Naive thymus-derived CD8-positive, alpha-beta T cell (primary cell): ENCODE results near the gene MAFG. TPM values are rescaled to one million over a fixed set of nuclear protein-coding genes. Genes with fewer than 3 reads are reported as not detected.
"Not testable (repeated sequence)": the region's sequence is repeated elsewhere in the genome, so short reads cannot be mapped to it uniquely, and the experiment has no call there.

Experiments
- ATAC-seq, 2 donors: fragments of 150-1000 bp; cut with Tn5 transposase in 1 of 2; sonication (Bioruptor Pico), chemical (Tn5 transposase) in 1 of 2; 1 replicate in 1 of 2; 2 replicates in 1 of 2; pipeline ENCODE4 v1.10.0; 2021; ENCODE audit warnings: mild to moderate bottlenecking in 2 of 2, moderate library complexity in 2 of 2
- POLR2A ChIA-PET: fragments of 350-600 bp; sonication (Branson Sonifier 250); formaldehyde crosslinking; loops from one replicate; lab custom pipeline; 2021; ENCODE audit warnings: antibody characterized with exemption; lab: Charles Lee
- DNase-seq, 10 donors: peaks; one replicate each; pipeline versions ENCODE4 v3.0.0 to v3.0.0-alpha.2; 2020 to 2022
- H3K27ac Mint-ChIP-seq, 10 donors: one replicate each; pipeline ENCODE4 v1.8.0; 2020 to 2022; ENCODE audit warnings: mild to moderate bottlenecking in 10 of 10, mixed read lengths in 10 of 10, moderate library complexity in 4 of 10, inconsistent platforms in 1 of 10
- H3K27me3 Mint-ChIP-seq, 5 donors: one replicate each; pipeline ENCODE4 v1.8.0; 2021 to 2022; ENCODE audit warnings: mixed read lengths in 5 of 5
- H3K36me3 Mint-ChIP-seq, 3 donors: one replicate each; pipeline ENCODE4 v1.8.0; 2020 to 2022; ENCODE audit warnings: mixed read lengths in 3 of 3, mild to moderate bottlenecking in 2 of 3, inconsistent platforms in 1 of 3
- H3K4me1 Mint-ChIP-seq, 4 donors: one replicate each; pipeline ENCODE4 v1.8.0; 2021 to 2022; ENCODE audit warnings: mixed read lengths in 4 of 4
- H3K4me3 Mint-ChIP-seq, 10 donors: one replicate each; pipeline ENCODE4 v1.8.0; 2020 to 2022; ENCODE audit warnings: mild to moderate bottlenecking in 10 of 10, mixed read lengths in 10 of 10, moderate library complexity in 6 of 10, inconsistent platforms in 1 of 10
- H3K9me3 Mint-ChIP-seq, 9 donors: one replicate each; pipeline ENCODE4 v1.8.0; 2020 to 2022; ENCODE audit warnings: mixed read lengths in 9 of 9, mild to moderate bottlenecking in 3 of 9, inconsistent platforms in 1 of 9, moderate library complexity in 1 of 9
- polyA plus RNA-seq, 3 donors: library from polyadenylated mRNA; unstranded; fragments of 300-500 nt; fragmentation: Illumina TruSeq; gene quantifications; one replicate each; pipeline ENCODE4 v1.2.3, GENCODE V29; 2021
- total RNA-seq, 8 experiments: library from RNA in 2 of 8; stranded (reverse) in 2 of 8; gene quantifications; one replicate each; pipeline ENCODE4 v1.2.3 and lab custom pipeline; 2021 to 2026

The MAFG gene
- total and polyA plus RNA-seq, 5 experiments from 2014 or later = 1.2 to 18.0 (median 2.5) TPM

- Mint-ChIP-seq H3K4me3 (peak overlapping the region; percentile 31 to 88 (median 78)), H3K27ac (peak overlapping the region in 6 of 10 donors; percentile 19 to 84 (median 38)), H3K9me3 (no peaks in the 10 kb centered on the region), H3K36me3 (peaks cover 0 to 2% (median 0%) of the 10 kb centered on the region in 3 donors), H3K4me1 (peaks cover 6 to 35% (median 15%) of the 10 kb centered on the region in 4 donors), H3K27me3 (peaks cover 0 to 12% (median 2%) of the 10 kb centered on the region in 5 donors)
- ATAC-seq (no peak), DNase-seq (no peak)
- POLR2A ChIA-PET = interaction anchor here (0.7 to 3.3 kb wide), 9 partner anchors 12 to 262 kb away, joined by 3 to 22 read pairs (median 4); partner anchors contain the start of genes ARHGDIA, NPB and PYCR1
These were observed 2.7 kb downstream of the MAFG start for GRCh38 chr17:81924557-81925532.

GRCh38 chr17:81923302-81924260, 4.0 kb downstream of the MAFG start:
- H3K4me3 Mint-ChIP-seq = no peak overlapping the region

GRCh38 chr17:81922566-81923301, 4.8 kb downstream of the MAFG start:
- Mint-ChIP-seq H3K27me3 (no peaks in the 10 kb centered on the region), H3K4me1 (peaks cover 12 to 48% (median 25%) of the 10 kb centered on the region in 4 donors), H3K4me3 (no peak overlapping the region), H3K36me3 (peaks cover 0 to 2% (median 0%) of the 10 kb centered on the region in 3 donors), H3K9me3 (no peaks in the 10 kb centered on the region), H3K27ac (peak overlapping the region in 2 of 10 donors; percentile 5 to 31)
- DNase-seq (no peak), ATAC-seq (no peak)
- POLR2A ChIA-PET = interaction anchor here (0.9 kb wide), 1 partner anchor 52 kb away, joined by 5 read pairs; the partner anchor contains the start of gene ARHGDIA

More at GRCh38 chr17:81923302-81924260, 4.0 kb downstream of the MAFG start:
- H3K9me3 Mint-ChIP-seq = no peaks in the 10 kb centered on the region
- H3K4me1 Mint-ChIP-seq = peaks cover 9 to 41% (median 20%) of the 10 kb centered on the region in 4 donors
- H3K36me3 Mint-ChIP-seq = peaks cover 0 to 2% (median 0%) of the 10 kb centered on the region in 3 donors
- DNase-seq (no peak), ATAC-seq (no peak)
- H3K27me3 Mint-ChIP-seq = peaks cover 0 to 2% (median 0%) of the 10 kb centered on the region in 5 donors
- peak overlapping the region in 2 of 10 donors; percentile 31 to 52 for H3K27ac Mint-ChIP-seq
- POLR2A ChIA-PET = interaction anchor here (0.7 to 1.3 kb wide), 4 partner anchors 10 to 222 kb away, joined by 3 read pairs; no protein-coding TSS in a partner anchor

GRCh38 chr17:81921996-81922565, 5.5 kb downstream of the MAFG start:
- Mint-ChIP-seq H3K27me3 (no peaks in the 10 kb centered on the region), H3K36me3 (peaks cover 0 to 3% (median 0%) of the 10 kb centered on the region in 3 donors), H3K27ac (no peak overlapping the region), H3K9me3 (no peaks in the 10 kb centered on the region), H3K4me1 (peaks cover 15 to 51% (median 30%) of the 10 kb centered on the region in 4 donors), H3K4me3 (no peak overlapping the region)
- ATAC-seq (no peak), DNase-seq (no peak)
- POLR2A ChIA-PET = interaction anchor here (0.9 kb wide), 1 partner anchor 51 kb away, joined by 5 read pairs; the partner anchor contains the start of gene ARHGDIA

- peaks cover 0 to 7% (median 0%) of the 10 kb centered on the region in 3 donors for H3K36me3 Mint-ChIP-seq
- POLR2A ChIA-PET = no interaction called here
- no peaks in the 10 kb centered on the region for H3K9me3 Mint-ChIP-seq
- H3K27ac Mint-ChIP-seq = no peak overlapping the region
- no peak for DNase-seq
- ATAC-seq = no peak
- no peak overlapping the region for H3K4me3 Mint-ChIP-seq
- no peaks in the 10 kb centered on the region for H3K27me3 Mint-ChIP-seq
- peaks cover 16 to 56% (median 33%) of the 10 kb centered on the region in 4 donors for H3K4me1 Mint-ChIP-seq
These were observed 6.0 kb downstream of the MAFG start for GRCh38 chr17:81921537-81921862.

GRCh38 chr17:81920612-81921536, 6.7 kb downstream of the MAFG start:
- peak overlapping the region in 1 of 10 donors; percentile 25 for H3K4me3 Mint-ChIP-seq
- POLR2A ChIA-PET = no interaction called here

GRCh38 chr17:81918832-81919545, 8.5 kb downstream of the MAFG start:
- H3K27ac Mint-ChIP-seq = peak overlapping the region in 8 of 10 donors; percentile 55 to 93 (median 84)
- H3K27me3 Mint-ChIP-seq = no peaks in the 10 kb centered on the region
- peaks cover 14 to 44% (median 29%) of the 10 kb centered on the region in 4 donors for H3K4me1 Mint-ChIP-seq
- no peaks in the 10 kb centered on the region for H3K9me3 Mint-ChIP-seq
- no peak for DNase-seq
- POLR2A ChIA-PET = interaction anchor here (0.6 kb wide), 1 partner anchor 153 kb away, joined by 4 read pairs; no protein-coding TSS in a partner anchor
- no peak for ATAC-seq
- peaks cover 0 to 17% (median 0%) of the 10 kb centered on the region in 3 donors for H3K36me3 Mint-ChIP-seq
- peak overlapping the region in 9 of 10 donors; percentile 24 to 93 (median 88) for H3K4me3 Mint-ChIP-seq

More at GRCh38 chr17:81920612-81921536, 6.7 kb downstream of the MAFG start:
- Mint-ChIP-seq H3K27ac (no peak overlapping the region), H3K36me3 (peaks cover 0 to 9% (median 0%) of the 10 kb centered on the region in 3 donors), H3K4me1 (peaks cover 12 to 56% (median 30%) of the 10 kb centered on the region in 4 donors), H3K9me3 (no peaks in the 10 kb centered on the region), H3K27me3 (no peaks in the 10 kb centered on the region)
- DNase-seq = no peak
- ATAC-seq = no peak

GRCh38 chr17:81918333-81918669, 9.2 kb downstream of the MAFG start:
- ATAC-seq = peak; percentile 8 to 21
- DNase-seq, H3K9me3 Mint-ChIP-seq, H3K27me3 Mint-ChIP-seq: not testable (repeated sequence)
- H3K4me1 Mint-ChIP-seq = peaks cover 14 to 40% (median 29%) of the 10 kb centered on the region in 4 donors
- peak overlapping the region; percentile 82 to 94 (median 90) for H3K4me3 Mint-ChIP-seq
- POLR2A ChIA-PET = interaction anchor here (0.6 to 5.8 kb wide), 3 partner anchors 26 to 154 kb away, joined by 4 to 35 read pairs (median 4); partner anchors contain the start of genes ANAPC11 and ARHGDIA
- peak overlapping the region; percentile 55 to 93 (median 86) for H3K27ac Mint-ChIP-seq
- peaks cover 0 to 19% (median 2%) of the 10 kb centered on the region in 3 donors for H3K36me3 Mint-ChIP-seq

- POLR2A ChIA-PET = interaction anchor here (0.6 to 5.8 kb wide), 14 partner anchors 9 to 209 kb away, joined by 3 to 35 read pairs (median 4); partner anchors contain the start of genes ANAPC11, ARHGDIA, MAFG and PYCR1
- ATAC-seq (peak; percentile 91), DNase-seq (peak; percentile 73 to 90 (median 82))
- Mint-ChIP-seq H3K4me1 (peaks cover 14 to 40% (median 29%) of the 10 kb centered on the region in 4 donors), H3K27ac (peak within 1 kb of the TSS; percentile 55 to 93 (median 86)), H3K27me3 (no peaks in the 10 kb centered on the region), H3K36me3 (peaks cover 0 to 23% (median 4%) of the 10 kb centered on the region in 3 donors), H3K9me3 (no peaks in the 10 kb centered on the region), H3K4me3 (peak within 1 kb of the TSS; percentile 82 to 94 (median 90))
These were observed 9.8 kb downstream of the MAFG start, which contains the start of gene SIRT7 for GRCh38 chr17:81917565-81918332. SIRT7 (minus strand) TSS chr17:81918176; CDS start chr17:81918131, 45 bp downstream.
